H9 (cell line): ENCODE measurements around the gene TACC2. TPM values are rescaled to one million over a fixed set of nuclear protein-coding genes. Genes with fewer than 3 reads are reported as not detected.

Source experiments
- DNase-seq: peaks from one replicate; pipeline ENCODE4 v3.0.0-alpha.2; 2017
- H2AFZ ChIP-seq: one replicate; pipeline ENCODE4 v1.6.1; 2013; ENCODE audit warnings: mild to moderate bottlenecking, low read length, control low read depth, moderate library complexity
- H2AK5ac ChIP-seq: 2 replicates; pipeline ENCODE4 v1.6.1; 2013; ENCODE audit warnings: low read length, control low read depth, mixed read lengths; ENCODE audit not compliant: insufficient read length
- H2BK120ac ChIP-seq: one replicate; pipeline ENCODE4 v1.6.1; 2013; ENCODE audit warnings: low read depth, mild to moderate bottlenecking, low read length, control low read depth, inconsistent platforms; ENCODE audit not compliant: poor library complexity, severe bottlenecking
- H2BK12ac ChIP-seq: 2 replicates; pipeline ENCODE4 v1.6.1; 2013; ENCODE audit warnings: low read length, control low read depth, mixed read lengths, low read depth; ENCODE audit not compliant: insufficient read length
- H2BK15ac ChIP-seq: 2 replicates; pipeline ENCODE4 v1.6.1; 2013; ENCODE audit warnings: low read depth, low read length, control low read depth
- H2BK20ac ChIP-seq: one replicate; pipeline ENCODE4 v1.6.1; 2013; ENCODE audit warnings: low read depth, mild to moderate bottlenecking, low read length, control low read depth, inconsistent platforms; ENCODE audit not compliant: poor library complexity, severe bottlenecking
- H2BK5ac ChIP-seq: 2 replicates; pipeline ENCODE4 v1.6.1; 2013; ENCODE audit warnings: low read length, control low read depth, mixed read lengths; ENCODE audit not compliant: insufficient read length
- H3K14ac ChIP-seq: 2 replicates; pipeline ENCODE4 v1.6.1; 2013; ENCODE audit warnings: low read length, control low read depth; ENCODE audit not compliant: insufficient read depth
- H3K18ac ChIP-seq: 2 replicates; pipeline ENCODE4 v1.6.1; 2013; ENCODE audit warnings: low read depth, mild to moderate bottlenecking, mixed read lengths, low read length, control low read depth; ENCODE audit not compliant: insufficient read length
- H3K23ac ChIP-seq: 2 replicates; pipeline ENCODE4 v1.6.1; 2013; ENCODE audit warnings: low read length, control low read depth, mixed read lengths, low read depth; ENCODE audit not compliant: insufficient read length
- H3K23me2 ChIP-seq: 2 replicates; pipeline ENCODE4 v1.6.1; 2013; ENCODE audit warnings: low read depth, mild to moderate bottlenecking, mixed read lengths, low read length, control low read depth; ENCODE audit not compliant: insufficient read length, poor library complexity, severe bottlenecking
- H3K27ac ChIP-seq: 2 replicates; pipeline ENCODE4 v1.5.1; 2013; ENCODE audit warnings: low read length, control low read depth, mixed read lengths, low read depth; ENCODE audit not compliant: insufficient read length
- H3K27me3 ChIP-seq: 2 replicates; pipeline ENCODE4 v1.6.1; 2013; ENCODE audit warnings: low read length, control low read depth, inconsistent platforms; ENCODE audit not compliant: insufficient read depth
- H3K4ac ChIP-seq: 2 replicates; pipeline ENCODE4 v1.6.1; 2013; ENCODE audit warnings: low read depth, mild to moderate bottlenecking, control low read depth, inconsistent platforms, low read length, moderate library complexity
- H3K4me1 ChIP-seq: 2 replicates; pipeline ENCODE4 v1.6.1; 2013; ENCODE audit warnings: low read length, control low read depth, inconsistent platforms; ENCODE audit not compliant: insufficient read depth
- H3K4me2 ChIP-seq: 2 replicates; pipeline ENCODE4 v1.6.1; 2013; ENCODE audit warnings: low read length, control low read depth, mixed read lengths; ENCODE audit not compliant: insufficient read length, insufficient read depth
- H3K56ac ChIP-seq: 2 replicates; pipeline ENCODE4 v1.6.1; 2013; ENCODE audit warnings: low read depth, mild to moderate bottlenecking, mixed read lengths, low read length, control low read depth; ENCODE audit not compliant: insufficient read length
- H3K79me1 ChIP-seq: 2 replicates; pipeline ENCODE4 v1.6.1; 2013; ENCODE audit warnings: low read depth, mild to moderate bottlenecking, moderate library complexity, low read length, control low read depth, inconsistent platforms; ENCODE audit not compliant: insufficient read depth, poor library complexity, severe bottlenecking
- H3K79me2 ChIP-seq: 2 replicates; pipeline ENCODE4 v1.6.1; 2013; ENCODE audit warnings: low read length, control low read depth, inconsistent platforms; ENCODE audit not compliant: insufficient read depth
- H3K9ac ChIP-seq: 2 replicates; pipeline ENCODE4 v1.6.1; 2013; ENCODE audit warnings: low read length, control low read depth, mixed read lengths; ENCODE audit not compliant: insufficient read length; ENCODE audit errors: extremely low read depth
- H3K9me3 ChIP-seq: one replicate; pipeline ENCODE4 v1.6.1; 2013; ENCODE audit warnings: low read depth, low read length, inconsistent platforms; ENCODE audit not compliant: control insufficient read depth
- H3T11ph ChIP-seq: one replicate; pipeline ENCODE4 v1.6.1; 2013; ENCODE audit warnings: mild to moderate bottlenecking, low read length, control low read depth, inconsistent platforms
- H4K20me1 ChIP-seq: one replicate; pipeline ENCODE4 v1.6.1; 2013; ENCODE audit not compliant: control insufficient read depth, insufficient read length, insufficient read depth
- H4K5ac ChIP-seq: 2 replicates; pipeline ENCODE4 v1.6.1; 2013; ENCODE audit warnings: low read depth, mild to moderate bottlenecking, mixed read lengths, low read length, control low read depth; ENCODE audit not compliant: insufficient read length
- H4K8ac ChIP-seq: replicated peaks from 2 replicates; pipeline ENCODE4 v1.6.1; 2013; ENCODE audit warnings: low read length, control low read depth, mixed read lengths, low read depth; ENCODE audit not compliant: insufficient read length
- H4K91ac ChIP-seq: 2 replicates; pipeline ENCODE4 v1.6.1; 2013; ENCODE audit warnings: low read depth, mild to moderate bottlenecking, moderate library complexity, mixed read lengths, low read length, control low read depth; ENCODE audit not compliant: insufficient read length
- H3K27ac Mint-ChIP-seq, 3 experiments: 2 replicates in 2 of 3; 3 replicates in 1 of 3; pipeline ENCODE4 v1.8.0; 2020 to 2021; ENCODE audit warnings: mixed read lengths in 3 of 3, mild to moderate bottlenecking in 1 of 3, moderate library complexity in 1 of 3
- H3K27me3 Mint-ChIP-seq: 2 replicates; pipeline ENCODE4 v1.8.0; 2021; ENCODE audit warnings: low read depth, mild to moderate bottlenecking, moderate library complexity, mixed read lengths
- H3K36me3 Mint-ChIP-seq, 3 experiments: 2 replicates in 2 of 3; 3 replicates in 1 of 3; pipeline ENCODE4 v1.8.0; 2020 to 2021; ENCODE audit warnings: low read depth in 3 of 3, mixed read lengths in 3 of 3; ENCODE audit not compliant: insufficient read depth in 1 of 3
- H3K4me1 Mint-ChIP-seq, 2 experiments: 2 replicates each; pipeline ENCODE4 v1.8.0; 2020; ENCODE audit warnings: mixed read lengths in 2 of 2
- H3K4me3 Mint-ChIP-seq, 2 experiments: 2 replicates in 1 of 2; 3 replicates in 1 of 2; pipeline ENCODE4 v1.8.0; 2020 to 2021; ENCODE audit warnings: mild to moderate bottlenecking in 2 of 2, mixed read lengths in 2 of 2, moderate library complexity in 1 of 2
- H3K9me3 Mint-ChIP-seq, 2 experiments: 2 replicates in 1 of 2; 3 replicates in 1 of 2; pipeline ENCODE4 v1.8.0; 2020; ENCODE audit warnings: mild to moderate bottlenecking in 2 of 2, mixed read lengths in 2 of 2, moderate library complexity in 1 of 2
- WGBS: extraction: QIAGEN DNeasy Blood & Tissue Kit; methylation state at CpG from one replicate; pipeline ENCODE4 v1.1.7; 2013; ENCODE audit warnings: missing lambda C conversion rate, low lambda C conversion rate, mixed read lengths; ENCODE audit not compliant: insufficient read length; ENCODE audit errors: extremely low coverage; 5-methylcytosine and 5-hydroxymethylcytosine counted together
- total RNA-seq: library from RNA; stranded (reverse); gene quantifications from 2 replicates; pipeline ENCODE4 v1.2.1, GENCODE V29; 2021
- TF ChIP-seq, protein P1 (sequence below): fragments of 200-600 bp; sonication (generic); conservative IDR thresholded peaks from 3 replicates; pipeline ENCODE4 v1.8.0; 2021; ENCODE audit warnings: antibody characterized with exemption, mild to moderate bottlenecking

The TACC2 gene
- total RNA-seq, 1 experiment from 2014 or later, result 58.1 TPM

DNA sequence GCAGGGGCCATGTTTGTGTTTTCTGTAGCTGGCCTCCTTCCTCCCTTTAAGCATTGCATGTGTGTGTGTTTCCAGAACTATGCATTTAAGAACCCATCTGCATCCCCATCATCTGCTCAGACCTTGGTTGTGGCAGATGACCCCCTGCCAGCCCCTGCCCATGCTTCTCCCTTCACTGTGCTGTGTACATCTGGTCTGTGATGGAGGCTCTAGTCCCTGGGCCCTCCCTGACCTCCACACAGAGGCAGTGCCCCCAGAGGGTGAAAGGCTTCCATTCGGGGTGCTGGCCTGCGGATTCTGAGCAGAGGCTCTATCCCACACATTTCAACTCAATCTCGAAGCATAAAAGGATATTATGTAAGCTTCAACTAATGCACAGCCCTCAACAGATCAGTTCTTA, 89.4 kb downstream of the TACC2 start:
- no peaks in the 10 kb centered on the region for H3K4me1 ChIP-seq
- no peak overlapping the region for H2AFZ ChIP-seq
- H4K20me1 ChIP-seq, result no peaks in the 10 kb centered on the region
- H2BK120ac ChIP-seq, result no peak overlapping the region
- H3K9ac ChIP-seq, result no peak overlapping the region
- H3K14ac ChIP-seq, result no peak overlapping the region
- H3K27me3 ChIP-seq, result no peaks in the 10 kb centered on the region
- no peaks in the 10 kb centered on the region for H3K79me2 ChIP-seq
- no peak overlapping the region for H4K8ac ChIP-seq
- no peaks in the 10 kb centered on the region for H3K9me3 Mint-ChIP-seq
- H3K36me3 Mint-ChIP-seq, result no peaks in the 10 kb centered on the region
- H3K4me3 Mint-ChIP-seq, result no peak overlapping the region
- no peak overlapping the region for H3K4me2 ChIP-seq
- DNase-seq, result no peak
- no peak overlapping the region for H3T11ph ChIP-seq
- no peak overlapping the region for H3K4ac ChIP-seq
- H4K5ac ChIP-seq, result no peak overlapping the region
- H3K18ac ChIP-seq, result no peak overlapping the region
- H2BK5ac ChIP-seq, result no peak overlapping the region
- H2BK20ac ChIP-seq, result no peak overlapping the region
- H3K27me3 Mint-ChIP-seq, result peaks cover 2% of the 10 kb centered on the region; the same call in 1 of the 2 replicates
- H3K23ac ChIP-seq, result no peak overlapping the region
- TF ChIP-seq, protein P1, sequence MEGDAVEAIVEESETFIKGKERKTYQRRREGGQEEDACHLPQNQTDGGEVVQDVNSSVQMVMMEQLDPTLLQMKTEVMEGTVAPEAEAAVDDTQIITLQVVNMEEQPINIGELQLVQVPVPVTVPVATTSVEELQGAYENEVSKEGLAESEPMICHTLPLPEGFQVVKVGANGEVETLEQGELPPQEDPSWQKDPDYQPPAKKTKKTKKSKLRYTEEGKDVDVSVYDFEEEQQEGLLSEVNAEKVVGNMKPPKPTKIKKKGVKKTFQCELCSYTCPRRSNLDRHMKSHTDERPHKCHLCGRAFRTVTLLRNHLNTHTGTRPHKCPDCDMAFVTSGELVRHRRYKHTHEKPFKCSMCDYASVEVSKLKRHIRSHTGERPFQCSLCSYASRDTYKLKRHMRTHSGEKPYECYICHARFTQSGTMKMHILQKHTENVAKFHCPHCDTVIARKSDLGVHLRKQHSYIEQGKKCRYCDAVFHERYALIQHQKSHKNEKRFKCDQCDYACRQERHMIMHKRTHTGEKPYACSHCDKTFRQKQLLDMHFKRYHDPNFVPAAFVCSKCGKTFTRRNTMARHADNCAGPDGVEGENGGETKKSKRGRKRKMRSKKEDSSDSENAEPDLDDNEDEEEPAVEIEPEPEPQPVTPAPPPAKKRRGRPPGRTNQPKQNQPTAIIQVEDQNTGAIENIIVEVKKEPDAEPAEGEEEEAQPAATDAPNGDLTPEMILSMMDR, result no peak
- H3K56ac ChIP-seq, result no peak overlapping the region
- no CpG with 5 or more reads among the region's 3 CpGs for WGBS
- no peak overlapping the region for H3K27ac ChIP-seq
- peaks cover 4 to 6% of the 10 kb centered on the region in 2 experiments; a peak in 3 of 4 replicates for H3K4me1 Mint-ChIP-seq
- H3K9me3 ChIP-seq, result no peaks in the 10 kb centered on the region
- H3K27ac Mint-ChIP-seq, result no peak overlapping the region
- H3K79me1 ChIP-seq, result no peaks in the 10 kb centered on the region
- no peak overlapping the region for H2AK5ac ChIP-seq
- no peak overlapping the region for H2BK15ac ChIP-seq
- H2BK12ac ChIP-seq, result no peak overlapping the region
- H4K91ac ChIP-seq, result no peak overlapping the region
- H3K23me2 ChIP-seq, result no peaks in the 10 kb centered on the region
